Measurements from ENCODE around the gene SCGN. TPM values are rescaled to one million over a fixed set of nuclear protein-coding genes. Genes with fewer than 3 reads are reported as not detected.

The SCGN gene
- total RNA-seq, 4 donors from 2014 or later = 3.6 to 13.0 (median 5.0) TPM

DNA sequence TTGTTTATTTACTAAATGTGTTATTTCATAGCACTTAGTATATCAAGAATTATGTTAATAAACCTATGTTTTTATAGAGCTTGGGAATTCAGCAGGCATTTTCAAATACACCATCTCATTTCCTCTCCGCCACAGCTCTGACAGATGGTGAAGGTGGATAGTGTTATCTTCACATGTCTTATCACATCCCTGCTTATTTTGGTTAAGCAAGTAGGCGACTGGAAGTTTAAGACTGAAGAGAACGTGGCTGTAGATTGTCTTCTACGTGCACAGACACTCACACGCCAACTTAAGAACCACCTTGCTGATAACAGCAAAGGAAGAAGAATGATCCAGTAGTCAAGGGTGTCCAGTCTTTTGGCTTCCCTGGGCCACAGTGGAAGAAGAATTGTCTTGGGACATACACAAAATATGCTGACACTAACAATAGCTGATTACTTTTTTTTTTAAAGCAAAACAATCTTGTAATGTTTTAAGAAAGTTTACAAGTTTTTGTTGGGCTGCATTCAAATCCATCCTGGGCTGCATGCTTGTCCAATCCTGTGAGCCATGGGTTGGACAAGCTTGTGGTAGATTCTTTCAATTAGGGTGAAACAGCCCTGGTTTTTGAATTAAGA, 43.3 kb upstream of the SCGN start:
- H3K4me3 ChIP-seq = no peak overlapping the region
- intact Hi-C loops (cut with DNase I; ENCODE audit: low total_unique reads) = loop anchor here (10.0 kb wide), 1 partner anchor 334 kb away; the partner anchor contains the start of gene CARMIL1
- H3K4me1 ChIP-seq = peaks cover 0 to 18% (median 0%) of the 10 kb centered on the region in 4 donors
- TF ChIP-seq POLR2AphosphoS5 (IDR thresholded peaks at IDR 0.05) (no peak), EP300 (IDR thresholded peaks at IDR 0.05; ENCODE audit: low read depth) (no peak), POLR2A (IDR thresholded peaks at IDR 0.05) (no peak)
- TF ChIP-seq, protein P1, sequence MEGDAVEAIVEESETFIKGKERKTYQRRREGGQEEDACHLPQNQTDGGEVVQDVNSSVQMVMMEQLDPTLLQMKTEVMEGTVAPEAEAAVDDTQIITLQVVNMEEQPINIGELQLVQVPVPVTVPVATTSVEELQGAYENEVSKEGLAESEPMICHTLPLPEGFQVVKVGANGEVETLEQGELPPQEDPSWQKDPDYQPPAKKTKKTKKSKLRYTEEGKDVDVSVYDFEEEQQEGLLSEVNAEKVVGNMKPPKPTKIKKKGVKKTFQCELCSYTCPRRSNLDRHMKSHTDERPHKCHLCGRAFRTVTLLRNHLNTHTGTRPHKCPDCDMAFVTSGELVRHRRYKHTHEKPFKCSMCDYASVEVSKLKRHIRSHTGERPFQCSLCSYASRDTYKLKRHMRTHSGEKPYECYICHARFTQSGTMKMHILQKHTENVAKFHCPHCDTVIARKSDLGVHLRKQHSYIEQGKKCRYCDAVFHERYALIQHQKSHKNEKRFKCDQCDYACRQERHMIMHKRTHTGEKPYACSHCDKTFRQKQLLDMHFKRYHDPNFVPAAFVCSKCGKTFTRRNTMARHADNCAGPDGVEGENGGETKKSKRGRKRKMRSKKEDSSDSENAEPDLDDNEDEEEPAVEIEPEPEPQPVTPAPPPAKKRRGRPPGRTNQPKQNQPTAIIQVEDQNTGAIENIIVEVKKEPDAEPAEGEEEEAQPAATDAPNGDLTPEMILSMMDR (IDR thresholded peaks at IDR 0.05) = no peak
- H3K36me3 ChIP-seq = peaks cover 0 to 14% (median 0%) of the 10 kb centered on the region in 4 donors
- no peak overlapping the region for H3K27ac ChIP-seq
- H3K9me3 ChIP-seq = no peaks in the 10 kb centered on the region
- no peaks in the 10 kb centered on the region for H3K27me3 ChIP-seq
- in situ Hi-C loops (cut with MboI; ENCODE audit: low pct_ligation_motif_present in 1 of 4, low pct_unique_long_range_greater_than_20kb in 1 of 4, low sequenced_read_pairs in 3 of 4) = no loop called here
- WGBS, 2 donors (ENCODE audit: low coverage in 1 of 2) = 93 to 94% methylated on average over 5 of the region's 5 CpGs
- no peak for DNase-seq

DNA sequence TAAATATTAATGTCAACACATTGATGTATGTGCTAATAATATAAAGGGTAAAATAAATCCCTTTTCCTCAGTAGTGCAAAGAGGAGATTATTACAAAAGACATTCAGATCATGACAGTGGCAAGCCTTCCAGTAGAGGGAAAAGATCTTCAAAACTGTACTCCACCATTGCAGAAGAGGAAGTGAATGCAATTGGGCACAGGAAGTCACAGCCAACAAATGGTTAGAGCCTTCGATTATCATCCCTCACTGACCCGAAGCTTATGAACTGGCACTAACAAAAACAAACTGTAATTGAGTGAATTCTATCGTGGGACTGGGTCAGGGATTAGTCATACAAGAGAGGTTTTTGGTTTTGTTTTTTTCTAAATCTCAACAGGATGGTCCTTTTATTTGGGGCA, 39.3 kb upstream of the SCGN start:
- intact Hi-C loops (cut with DNase I; ENCODE audit: low total_unique reads) = no loop called here
- in situ Hi-C loops (cut with MboI; ENCODE audit: low pct_ligation_motif_present in 1 of 4, low pct_unique_long_range_greater_than_20kb in 1 of 4, low sequenced_read_pairs in 3 of 4) = no loop called here

GRCh38 chr6:25613415-25613814, 38.6 kb upstream of the SCGN start:
- Histone ChIP-seq H3K4me3 (no peak overlapping the region), H3K27me3 (no peaks in the 10 kb centered on the region), H3K27ac (peak overlapping the region in 3 of 4 donors; percentile 7 to 44 (median 11)), H3K9me3 (no peaks in the 10 kb centered on the region), H3K36me3 (peaks cover 0 to 14% (median 0%) of the 10 kb centered on the region in 4 donors), H3K4me1 (peaks cover 0 to 18% (median 0%) of the 10 kb centered on the region in 4 donors)
- in situ Hi-C loops (cut with MboI; ENCODE audit: low pct_ligation_motif_present in 1 of 4, low pct_unique_long_range_greater_than_20kb in 1 of 4, low sequenced_read_pairs in 3 of 4) (no loop called here), intact Hi-C loops (cut with DNase I; ENCODE audit: low total_unique reads) (no loop called here)
- WGBS, 2 donors (ENCODE audit: low coverage in 1 of 2) = 58 to 67% methylated on average over 1 of the region's 1 CpG
- DNase-seq = no peak
- TF ChIP-seq EP300 (IDR thresholded peaks at IDR 0.05; ENCODE audit: low read depth) = no peak
- TF ChIP-seq, protein P1 (IDR thresholded peaks at IDR 0.05) = no peak
- no peak for TF ChIP-seq POLR2A (IDR thresholded peaks at IDR 0.05)
- TF ChIP-seq POLR2AphosphoS5 (IDR thresholded peaks at IDR 0.05) = no peak

More for the DNA sequence above, 39.3 kb upstream of the SCGN start:
- no peak for DNase-seq
- peaks cover 0 to 26% (median 0%) of the 10 kb centered on the region in 4 donors for H3K4me1 ChIP-seq
- WGBS, 2 donors (ENCODE audit: low coverage in 1 of 2) = 60 to 61% methylated on average over 3 of the region's 3 CpGs
- H3K4me3 ChIP-seq = no peak overlapping the region
- no peaks in the 10 kb centered on the region for H3K27me3 ChIP-seq
- H3K9me3 ChIP-seq = no peaks in the 10 kb centered on the region
- H3K27ac ChIP-seq = no peak overlapping the region
- TF ChIP-seq, protein P1 (IDR thresholded peaks at IDR 0.05) = no peak
- TF ChIP-seq EP300 (IDR thresholded peaks at IDR 0.05; ENCODE audit: low read depth) (no peak), POLR2AphosphoS5 (IDR thresholded peaks at IDR 0.05) (no peak), POLR2A (IDR thresholded peaks at IDR 0.05) (no peak)
- peaks cover 0 to 14% (median 0%) of the 10 kb centered on the region in 4 donors for H3K36me3 ChIP-seq

DNA sequence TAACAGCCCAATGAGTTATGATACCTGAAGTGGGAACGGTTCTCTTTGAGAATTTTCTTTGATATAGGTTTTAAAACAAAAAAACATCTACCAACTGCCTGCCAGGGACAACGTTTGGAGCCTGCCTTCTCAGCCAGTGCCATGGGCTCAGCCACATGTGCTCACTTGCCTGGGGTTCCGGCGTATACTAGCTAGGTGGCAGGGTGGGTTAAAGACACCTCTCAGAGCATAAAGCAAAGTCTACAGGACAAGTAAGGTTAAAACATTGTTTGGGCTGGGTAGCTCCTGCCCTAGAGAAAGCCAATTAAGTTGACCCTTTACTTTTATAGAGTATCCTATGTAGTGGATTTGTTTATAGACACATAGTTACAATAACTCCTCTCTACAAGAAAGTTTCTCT, 38.0 kb upstream of the SCGN start:
- intact Hi-C loops (cut with DNase I; ENCODE audit: low total_unique reads) = no loop called here
- Histone ChIP-seq H3K27ac (peak overlapping the region in 3 of 4 donors; percentile 7 to 44 (median 11)), H3K36me3 (peaks cover 0 to 14% (median 0%) of the 10 kb centered on the region in 4 donors), H3K9me3 (no peaks in the 10 kb centered on the region), H3K4me3 (no peak overlapping the region), H3K27me3 (no peaks in the 10 kb centered on the region), H3K4me1 (peaks cover 0 to 17% (median 0%) of the 10 kb centered on the region in 4 donors)
- WGBS, 2 donors (ENCODE audit: low coverage in 1 of 2) = 45 to 69% methylated on average over 4 of the region's 4 CpGs
- TF ChIP-seq POLR2A (IDR thresholded peaks at IDR 0.05) (no peak), POLR2AphosphoS5 (IDR thresholded peaks at IDR 0.05) (no peak), EP300 (IDR thresholded peaks at IDR 0.05; ENCODE audit: low read depth) (no peak)
- TF ChIP-seq, protein P1 (IDR thresholded peaks at IDR 0.05) = no peak
- in situ Hi-C loops (cut with MboI; ENCODE audit: low pct_ligation_motif_present in 1 of 4, low pct_unique_long_range_greater_than_20kb in 1 of 4, low sequenced_read_pairs in 3 of 4) = no loop called here
- peak; percentile 33 for DNase-seq

All from transverse colon (tissue), 4 donors.